Measurements from ENCODE around the gene IL18.

DNA sequence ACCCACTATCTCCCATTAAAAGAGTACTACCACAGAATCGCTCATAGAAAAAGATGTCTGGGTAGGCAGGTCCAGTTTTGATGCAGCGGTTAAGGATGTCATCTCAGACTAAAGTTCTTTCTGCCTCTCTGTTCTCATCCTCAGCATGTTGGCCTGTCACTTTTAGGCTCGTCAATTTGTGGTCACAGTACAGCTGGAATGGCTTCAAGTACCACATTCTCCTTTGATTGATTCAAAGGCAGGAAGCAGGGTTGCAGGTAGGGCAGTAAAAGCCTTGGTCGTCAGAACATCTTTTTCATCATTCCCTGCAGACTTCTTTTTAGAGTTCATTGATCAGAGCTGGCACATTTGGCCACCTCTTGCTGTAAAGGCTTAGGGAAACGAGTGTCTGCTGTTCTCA is 48.5 kb downstream of the IL18 start:
- TF ChIP-seq RFX5 (IDR thresholded peaks at IDR 0.05) (no peak), BHLHE40 (IDR thresholded peaks at IDR 0.05; ENCODE audit: low read depth, low read length) (no peak), HMGXB4 (CRISPR knock-in tag; IDR thresholded peaks at IDR 0.05; ENCODE audit: borderline replicate concordance) (no peak), KDM1A (IDR thresholded peaks at IDR 0.05; ENCODE audit: low read depth) (no peak), MYC (IDR thresholded peaks at IDR 0.05; ENCODE audit: borderline replicate concordance, low read length) (no peak)
